ENCODE results near the gene CXCL1. TPM values are rescaled to one million over a fixed set of nuclear protein-coding genes. Genes with fewer than 3 reads are reported as not detected.

The CXCL1 gene
- total RNA-seq, 1 donor from 2014 or later, result 16.5 TPM

DNA sequence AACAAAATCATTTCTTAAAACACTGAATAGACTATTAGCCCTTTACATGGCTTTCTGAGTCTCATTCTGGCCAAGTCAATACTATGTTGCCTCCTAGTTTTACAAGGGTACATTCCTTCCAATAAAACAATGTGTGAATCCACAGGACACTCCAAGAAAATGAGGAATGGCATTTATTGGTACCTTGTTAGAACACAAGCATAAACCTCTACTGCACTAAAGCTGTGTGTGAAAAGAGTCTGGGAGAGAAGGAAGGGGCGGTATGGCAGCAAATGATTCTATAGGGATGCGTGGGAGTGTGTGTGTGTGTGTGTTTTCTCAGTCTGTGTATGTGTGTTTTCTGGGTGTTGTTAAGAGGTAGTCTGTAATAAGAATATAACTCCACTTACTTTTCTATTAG is 48.9 kb downstream of the CXCL1 start:
- DNase-seq, result no peak

DNA sequence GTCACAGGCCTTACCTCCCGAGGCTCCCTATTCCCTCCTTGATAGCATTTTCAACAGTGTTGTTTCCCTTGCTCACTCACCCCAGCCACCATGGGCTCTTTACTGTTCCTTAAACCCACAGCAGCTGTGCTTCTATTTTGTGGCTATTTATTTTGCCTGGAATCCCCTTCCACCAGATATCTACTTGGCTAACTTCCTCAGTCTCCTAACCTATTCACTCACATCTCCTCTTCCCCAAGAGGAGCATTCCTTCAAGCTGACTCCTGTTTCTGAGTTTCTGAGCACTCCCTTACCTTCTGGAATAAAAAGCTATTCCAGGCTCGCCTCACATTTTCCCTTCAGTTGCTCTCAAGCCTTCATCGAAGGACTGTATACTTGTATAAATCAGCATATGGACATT is 50.5 kb downstream of the CXCL1 start:
- no peak for DNase-seq

Other genes starting within 250 kb of the CXCL1 start
- gene RASSF6, start 249.0 kb upstream of the CXCL1 start, total RNA-seq, result under 0.01 and 0.23 TPM in 2 replicates
- 21.0 and 47.1 TPM in 2 replicates for gene CXCL8, start 128.8 kb upstream of the CXCL1 start, total RNA-seq
- gene CXCL6, start 32.7 kb upstream of the CXCL1 start, total RNA-seq, result 0.37 and 0.68 TPM in 2 replicates
- 0.34 TPM in 1 of 2 replicates, not detected in the other for gene PF4V1, start 16.1 kb upstream of the CXCL1 start, total RNA-seq
- gene PF4, start 112.6 kb downstream of the CXCL1 start, total RNA-seq, result not detected in 2 replicates
- gene PPBP, start 118.8 kb downstream of the CXCL1 start, total RNA-seq, result not detected in 2 replicates
- 0.23 and 0.51 TPM in 2 replicates for gene CXCL5, start 129.3 kb downstream of the CXCL1 start, total RNA-seq
- gene CXCL3, start 169.3 kb downstream of the CXCL1 start, total RNA-seq, result 0.37 and 0.85 TPM in 2 replicates
- 1.2 and 5.6 TPM in 2 replicates for gene CXCL2, start 229.8 kb downstream of the CXCL1 start, total RNA-seq